Ishikawa (cell line): ENCODE data around the gene C16orf86.

Source experiments
- CEBPB ChIP-seq: IDR thresholded peaks from 2 replicates; pipeline ENCODE4 v1.6.1; 2012
- CREB1 ChIP-seq: IDR thresholded peaks from 2 replicates; pipeline ENCODE4 v1.6.1; 2012; ENCODE audit warnings: low read depth
- EP300 ChIP-seq: IDR thresholded peaks from 2 replicates; pipeline ENCODE4 v1.6.1; 2012; ENCODE audit warnings: borderline replicate concordance
- FOXM1 ChIP-seq: IDR thresholded peaks from 2 replicates; pipeline ENCODE4 v1.6.1; 2012; ENCODE audit warnings: low read depth, borderline replicate concordance
- NFIC ChIP-seq: IDR thresholded peaks from 2 replicates; pipeline ENCODE4 v1.6.1; 2012
- RAD21 ChIP-seq: IDR thresholded peaks from 2 replicates; pipeline ENCODE4 v1.6.1; 2012; ENCODE audit warnings: low read depth
- YY1 ChIP-seq: IDR thresholded peaks from 2 replicates; pipeline ENCODE4 v1.6.1; 2012; ENCODE audit warnings: low read depth
- TF ChIP-seq, protein P1 (sequence below): IDR thresholded peaks from 2 replicates; pipeline ENCODE4 v1.6.1; 2012
- TF ChIP-seq, protein P2 (sequence below): IDR thresholded peaks from 2 replicates; pipeline ENCODE4 v1.6.1; 2012; ENCODE audit warnings: low read depth, mild to moderate bottlenecking
- TF ChIP-seq, protein P3 (sequence below): IDR thresholded peaks from 2 replicates; pipeline ENCODE4 v1.6.1; 2012

DNA sequence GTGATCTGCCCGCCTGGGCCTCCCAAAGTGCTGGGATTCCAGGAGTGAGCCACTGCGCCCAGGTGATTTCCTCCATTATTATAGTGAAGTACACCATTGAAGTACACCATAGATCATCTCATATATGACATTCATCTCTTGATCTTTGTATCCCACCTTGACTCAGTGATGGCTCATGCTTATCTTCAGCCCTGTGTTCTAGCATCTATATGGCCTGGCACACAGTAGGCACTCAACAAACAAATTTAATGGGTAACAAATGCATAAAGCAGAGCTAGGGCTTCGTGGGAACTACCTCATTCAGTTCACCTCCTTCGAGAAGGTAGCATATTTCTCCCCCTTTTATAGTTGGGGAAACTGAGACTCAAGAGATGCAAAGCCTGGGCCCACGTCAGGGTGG is 1.0 kb upstream of the C16orf86 start:
- TF ChIP-seq YY1, result no peak
- TF ChIP-seq, protein P1, sequence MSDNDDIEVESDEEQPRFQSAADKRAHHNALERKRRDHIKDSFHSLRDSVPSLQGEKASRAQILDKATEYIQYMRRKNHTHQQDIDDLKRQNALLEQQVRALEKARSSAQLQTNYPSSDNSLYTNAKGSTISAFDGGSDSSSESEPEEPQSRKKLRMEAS, result no peak
- no peak for TF ChIP-seq FOXM1
- no peak for TF ChIP-seq CEBPB
- TF ChIP-seq, protein P2, sequence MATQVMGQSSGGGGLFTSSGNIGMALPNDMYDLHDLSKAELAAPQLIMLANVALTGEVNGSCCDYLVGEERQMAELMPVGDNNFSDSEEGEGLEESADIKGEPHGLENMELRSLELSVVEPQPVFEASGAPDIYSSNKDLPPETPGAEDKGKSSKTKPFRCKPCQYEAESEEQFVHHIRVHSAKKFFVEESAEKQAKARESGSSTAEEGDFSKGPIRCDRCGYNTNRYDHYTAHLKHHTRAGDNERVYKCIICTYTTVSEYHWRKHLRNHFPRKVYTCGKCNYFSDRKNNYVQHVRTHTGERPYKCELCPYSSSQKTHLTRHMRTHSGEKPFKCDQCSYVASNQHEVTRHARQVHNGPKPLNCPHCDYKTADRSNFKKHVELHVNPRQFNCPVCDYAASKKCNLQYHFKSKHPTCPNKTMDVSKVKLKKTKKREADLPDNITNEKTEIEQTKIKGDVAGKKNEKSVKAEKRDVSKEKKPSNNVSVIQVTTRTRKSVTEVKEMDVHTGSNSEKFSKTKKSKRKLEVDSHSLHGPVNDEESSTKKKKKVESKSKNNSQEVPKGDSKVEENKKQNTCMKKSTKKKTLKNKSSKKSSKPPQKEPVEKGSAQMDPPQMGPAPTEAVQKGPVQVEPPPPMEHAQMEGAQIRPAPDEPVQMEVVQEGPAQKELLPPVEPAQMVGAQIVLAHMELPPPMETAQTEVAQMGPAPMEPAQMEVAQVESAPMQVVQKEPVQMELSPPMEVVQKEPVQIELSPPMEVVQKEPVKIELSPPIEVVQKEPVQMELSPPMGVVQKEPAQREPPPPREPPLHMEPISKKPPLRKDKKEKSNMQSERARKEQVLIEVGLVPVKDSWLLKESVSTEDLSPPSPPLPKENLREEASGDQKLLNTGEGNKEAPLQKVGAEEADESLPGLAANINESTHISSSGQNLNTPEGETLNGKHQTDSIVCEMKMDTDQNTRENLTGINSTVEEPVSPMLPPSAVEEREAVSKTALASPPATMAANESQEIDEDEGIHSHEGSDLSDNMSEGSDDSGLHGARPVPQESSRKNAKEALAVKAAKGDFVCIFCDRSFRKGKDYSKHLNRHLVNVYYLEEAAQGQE, result no peak
- TF ChIP-seq, protein P3, sequence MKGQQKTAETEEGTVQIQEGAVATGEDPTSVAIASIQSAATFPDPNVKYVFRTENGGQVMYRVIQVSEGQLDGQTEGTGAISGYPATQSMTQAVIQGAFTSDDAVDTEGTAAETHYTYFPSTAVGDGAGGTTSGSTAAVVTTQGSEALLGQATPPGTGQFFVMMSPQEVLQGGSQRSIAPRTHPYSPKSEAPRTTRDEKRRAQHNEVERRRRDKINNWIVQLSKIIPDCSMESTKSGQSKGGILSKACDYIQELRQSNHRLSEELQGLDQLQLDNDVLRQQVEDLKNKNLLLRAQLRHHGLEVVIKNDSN, result no peak
- no peak for TF ChIP-seq RAD21
- no peak for TF ChIP-seq NFIC
- no peak for TF ChIP-seq EP300
- no peak for TF ChIP-seq CREB1
